Chondrocyte (in vitro differentiated cells): ENCODE measurements around the gene GIPC2. TPM values are rescaled to one million over a fixed set of nuclear protein-coding genes. Genes with fewer than 3 reads are reported as not detected.

Experiments
- DNase-seq: peaks from one replicate; pipeline ENCODE4 v3.0.0; 2021; ENCODE audit warnings: mixed read lengths, low spot score
- H3K27ac Mint-ChIP-seq: one replicate; pipeline ENCODE4 v1.8.0; 2021; ENCODE audit warnings: mild to moderate bottlenecking, moderate library complexity, mixed read lengths; ENCODE audit not compliant: unreplicated experiment
- H3K27me3 Mint-ChIP-seq: 2 replicates; pipeline ENCODE4 v1.8.0; 2021; ENCODE audit warnings: low read depth, mixed read lengths
- H3K36me3 Mint-ChIP-seq: 2 replicates; pipeline ENCODE4 v1.8.0; 2021; ENCODE audit warnings: low read depth, mixed read lengths
- H3K4me1 Mint-ChIP-seq: 2 replicates; pipeline ENCODE4 v1.8.0; 2021; ENCODE audit warnings: low read depth, mild to moderate bottlenecking, mixed read lengths
- H3K4me3 Mint-ChIP-seq: one replicate; pipeline ENCODE4 v1.8.0; 2021; ENCODE audit warnings: mild to moderate bottlenecking, moderate library complexity, mixed read lengths; ENCODE audit not compliant: unreplicated experiment
- H3K9me3 Mint-ChIP-seq: 2 replicates; pipeline ENCODE4 v1.8.0; 2021; ENCODE audit warnings: low read depth, mixed read lengths
- total RNA-seq: library from RNA; stranded (reverse); gene quantifications from 3 replicates; pipeline ENCODE4 v1.2.1, GENCODE V29; 2021
- TF ChIP-seq, protein P1 (sequence below): fragments of 200-600 bp; sonication (generic); IDR thresholded peaks from 2 replicates; pipeline ENCODE4 v1.5.0; 2021; ENCODE audit warnings: antibody characterized with exemption, mild to moderate bottlenecking, moderate library complexity

Gene GIPC2
- total RNA-seq, 1 donor from 2014 or later: 0.15 TPM

DNA sequence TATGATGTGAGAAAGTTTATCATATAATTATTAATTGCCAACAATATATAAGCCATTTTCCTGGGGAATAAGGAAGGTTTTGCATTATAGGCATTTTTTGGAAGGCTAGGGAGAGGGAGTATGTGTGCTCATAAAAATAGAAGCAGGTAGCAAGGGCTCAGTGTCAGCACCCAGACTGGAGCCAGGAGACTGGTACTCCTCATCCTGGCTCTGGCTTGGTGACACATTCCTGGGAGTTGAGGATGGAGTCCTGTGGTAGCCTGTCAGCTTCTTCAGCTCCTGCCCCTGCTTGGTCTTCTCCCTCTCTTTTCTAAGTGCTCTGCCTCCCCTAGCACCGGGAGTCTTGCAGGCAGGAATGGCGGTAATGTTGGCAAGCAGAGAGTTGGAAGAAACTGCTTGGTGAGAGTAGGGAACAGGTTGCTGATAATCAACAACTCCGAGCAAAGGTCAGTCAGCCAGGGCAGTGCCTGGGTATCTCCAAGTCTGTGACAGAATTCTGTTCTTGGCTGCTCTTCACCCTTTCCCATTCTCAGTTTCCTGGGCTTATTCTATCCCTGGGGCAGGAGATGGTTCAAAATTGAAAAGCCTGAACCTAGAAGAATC lies 23.0 kb downstream of the GIPC2 start:
- Mint-ChIP-seq H3K27ac (no peak overlapping the region), H3K36me3 (peaks cover 1% of the 10 kb centered on the region), H3K27me3 (no peaks in the 10 kb centered on the region), H3K4me3 (no peak overlapping the region), H3K9me3 (peaks cover 3% of the 10 kb centered on the region), H3K4me1 (peaks cover 20% of the 10 kb centered on the region)
- DNase-seq: no peak
- TF ChIP-seq, protein P1, sequence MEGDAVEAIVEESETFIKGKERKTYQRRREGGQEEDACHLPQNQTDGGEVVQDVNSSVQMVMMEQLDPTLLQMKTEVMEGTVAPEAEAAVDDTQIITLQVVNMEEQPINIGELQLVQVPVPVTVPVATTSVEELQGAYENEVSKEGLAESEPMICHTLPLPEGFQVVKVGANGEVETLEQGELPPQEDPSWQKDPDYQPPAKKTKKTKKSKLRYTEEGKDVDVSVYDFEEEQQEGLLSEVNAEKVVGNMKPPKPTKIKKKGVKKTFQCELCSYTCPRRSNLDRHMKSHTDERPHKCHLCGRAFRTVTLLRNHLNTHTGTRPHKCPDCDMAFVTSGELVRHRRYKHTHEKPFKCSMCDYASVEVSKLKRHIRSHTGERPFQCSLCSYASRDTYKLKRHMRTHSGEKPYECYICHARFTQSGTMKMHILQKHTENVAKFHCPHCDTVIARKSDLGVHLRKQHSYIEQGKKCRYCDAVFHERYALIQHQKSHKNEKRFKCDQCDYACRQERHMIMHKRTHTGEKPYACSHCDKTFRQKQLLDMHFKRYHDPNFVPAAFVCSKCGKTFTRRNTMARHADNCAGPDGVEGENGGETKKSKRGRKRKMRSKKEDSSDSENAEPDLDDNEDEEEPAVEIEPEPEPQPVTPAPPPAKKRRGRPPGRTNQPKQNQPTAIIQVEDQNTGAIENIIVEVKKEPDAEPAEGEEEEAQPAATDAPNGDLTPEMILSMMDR: no peak

DNA sequence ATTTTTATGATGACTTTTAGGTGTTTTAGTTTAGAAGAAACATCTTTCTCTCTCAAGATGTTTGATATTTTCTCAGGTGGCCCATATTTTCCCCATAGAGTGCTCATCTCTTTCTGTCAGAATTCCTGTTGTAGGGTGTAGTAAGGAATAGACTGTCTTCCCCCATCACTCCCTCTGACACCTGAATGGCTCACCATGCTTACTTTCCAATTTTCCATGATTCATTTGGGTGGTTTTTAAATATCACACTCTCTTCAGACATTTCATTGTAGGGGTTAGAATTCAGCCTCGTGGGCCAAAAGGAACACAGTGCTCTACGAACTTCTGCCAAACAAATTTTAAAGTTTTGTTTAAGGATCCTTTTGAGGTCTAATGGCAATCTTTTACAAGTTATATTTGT lies 24.0 kb downstream of the GIPC2 start:
- H3K9me3 Mint-ChIP-seq: peaks cover 3% of the 10 kb centered on the region
- H3K27me3 Mint-ChIP-seq: no peaks in the 10 kb centered on the region
- peaks cover 20% of the 10 kb centered on the region for H3K4me1 Mint-ChIP-seq
- TF ChIP-seq, protein P1: no peak
- no peak for DNase-seq
- no peak overlapping the region for H3K27ac Mint-ChIP-seq
- H3K36me3 Mint-ChIP-seq: no peaks in the 10 kb centered on the region
- H3K4me3 Mint-ChIP-seq: no peak overlapping the region

DNA sequence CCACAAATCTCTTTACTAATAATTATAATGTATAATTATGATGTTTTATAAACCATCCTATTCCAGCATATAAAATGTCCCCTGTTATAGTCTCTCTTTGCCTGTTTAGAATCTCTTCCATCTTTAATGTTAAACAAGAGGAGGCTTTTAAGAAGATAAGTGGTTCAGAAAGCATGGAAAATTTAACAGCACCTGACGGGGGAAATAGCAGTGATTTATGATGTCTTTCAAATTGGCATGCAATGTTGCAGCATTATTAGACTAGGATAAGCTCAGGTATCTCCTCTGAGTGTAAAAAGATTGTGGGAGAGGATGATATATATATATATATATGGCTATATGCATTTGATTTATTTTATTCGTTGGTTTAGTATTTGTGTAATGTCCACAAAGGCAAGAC lies 24.4 kb downstream of the GIPC2 start:
- peak overlapping the region; percentile 38 for H3K27ac Mint-ChIP-seq
- TF ChIP-seq, protein P1: no peak

DNA sequence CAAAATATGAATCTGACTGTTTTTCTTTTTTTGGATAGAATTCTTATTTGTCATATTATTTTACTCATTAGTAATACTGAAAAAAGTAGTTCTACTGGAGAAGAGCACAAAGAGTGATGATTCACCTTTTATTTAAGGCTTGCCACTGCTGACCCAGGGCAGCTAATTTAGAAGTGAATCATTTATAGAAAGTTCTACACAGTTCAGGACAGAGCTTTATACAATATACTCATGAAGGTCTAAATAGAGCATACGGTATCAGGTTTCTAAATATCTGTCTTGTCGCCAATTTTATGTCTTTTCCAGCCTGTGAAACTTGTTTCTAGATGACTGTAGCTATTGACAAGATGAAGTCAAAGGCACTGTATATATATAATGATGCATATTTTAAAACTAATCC lies 25.0 kb downstream of the GIPC2 start:
- Mint-ChIP-seq H3K4me1 (peaks cover 20% of the 10 kb centered on the region), H3K27ac (peak overlapping the region; percentile 38), H3K9me3 (peaks cover 3% of the 10 kb centered on the region), H3K4me3 (no peak overlapping the region), H3K36me3 (no peaks in the 10 kb centered on the region), H3K27me3 (no peaks in the 10 kb centered on the region)
- TF ChIP-seq, protein P1: no peak
- DNase-seq: no peak

More for the DNA sequence above, 24.4 kb downstream of the GIPC2 start:
- Mint-ChIP-seq H3K4me1 (peaks cover 20% of the 10 kb centered on the region), H3K4me3 (no peak overlapping the region), H3K36me3 (no peaks in the 10 kb centered on the region), H3K27me3 (no peaks in the 10 kb centered on the region), H3K9me3 (peaks cover 3% of the 10 kb centered on the region)
- DNase-seq: no peak

DNA sequence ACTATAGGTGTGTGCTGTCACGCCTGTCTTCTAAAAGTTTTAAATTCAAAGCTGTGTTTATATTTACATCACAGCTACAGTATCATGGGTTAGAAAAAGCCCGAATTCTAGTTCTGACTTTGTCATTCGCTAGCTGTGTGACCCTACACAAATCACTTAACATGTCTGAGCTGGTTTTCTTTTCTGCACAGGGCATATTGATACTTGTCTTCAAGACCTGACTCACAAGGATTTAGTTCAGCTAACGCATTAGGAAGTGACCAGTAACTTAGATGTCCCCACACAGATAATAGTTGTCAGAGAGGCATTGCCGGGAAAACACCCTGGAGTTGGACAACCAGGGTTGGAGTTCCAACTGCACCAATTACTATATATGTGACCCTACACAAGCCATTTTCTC lies 25.9 kb downstream of the GIPC2 start:
- Mint-ChIP-seq H3K27me3 (no peaks in the 10 kb centered on the region), H3K36me3 (no peaks in the 10 kb centered on the region), H3K9me3 (no peaks in the 10 kb centered on the region), H3K27ac (no peak overlapping the region), H3K4me3 (no peak overlapping the region), H3K4me1 (peaks cover 20% of the 10 kb centered on the region)
- no peak for DNase-seq
- TF ChIP-seq, protein P1: no peak
